T-helper 2 cell treated with Interferon-gamma antibody and Interleukin-4, amounts not matched to agents 5 μg/mL and 100 μg/mL, for 36 hours (primary cell): ENCODE measurements around the gene IMP3.

ENCODE experiments used
- DNase-seq: peaks from one replicate; pipeline ENCODE4 v3.0.0; 2021; ENCODE audit warnings: low spot score
- H3K27ac Mint-ChIP-seq: one replicate; pipeline ENCODE4 v1.8.0; 2021; ENCODE audit warnings: mild to moderate bottlenecking, mixed read lengths
- H3K27me3 Mint-ChIP-seq: one replicate; pipeline ENCODE4 v1.8.0; 2021; ENCODE audit warnings: low read depth, mixed read lengths
- H3K36me3 Mint-ChIP-seq: one replicate; pipeline ENCODE4 v1.8.0; 2021; ENCODE audit warnings: low read depth, mixed read lengths
- H3K4me1 Mint-ChIP-seq: one replicate; pipeline ENCODE4 v1.8.0; 2021; ENCODE audit warnings: low read depth, mixed read lengths
- H3K4me3 Mint-ChIP-seq: one replicate; pipeline ENCODE4 v1.8.0; 2022; ENCODE audit warnings: mild to moderate bottlenecking, moderate library complexity, mixed read lengths
- H3K9me3 Mint-ChIP-seq: one replicate; pipeline ENCODE4 v1.8.0; 2021; ENCODE audit warnings: mixed read lengths

The IMP3 gene

GRCh38 chr15:75677465-75678323, 37.7 kb upstream of the IMP3 start:
- Mint-ChIP-seq H3K27ac (no peak overlapping the region), H3K27me3 (no peaks in the 10 kb centered on the region), H3K4me1 (no peaks in the 10 kb centered on the region), H3K9me3 (no peaks in the 10 kb centered on the region), H3K4me3 (no peak overlapping the region), H3K36me3 (no peaks in the 10 kb centered on the region)
- DNase-seq = no peak

- Mint-ChIP-seq H3K4me1 (no peaks in the 10 kb centered on the region), H3K4me3 (no peak overlapping the region), H3K27ac (no peak overlapping the region), H3K9me3 (no peaks in the 10 kb centered on the region), H3K27me3 (no peaks in the 10 kb centered on the region), H3K36me3 (no peaks in the 10 kb centered on the region)
- no peak for DNase-seq
Observed at GRCh38 chr15:75676688-75677464, 36.9 kb upstream of the IMP3 start.

- H3K36me3 Mint-ChIP-seq = no peaks in the 10 kb centered on the region
- no peak overlapping the region for H3K27ac Mint-ChIP-seq
- H3K4me3 Mint-ChIP-seq = no peak overlapping the region
- no peaks in the 10 kb centered on the region for H3K27me3 Mint-ChIP-seq
- H3K4me1 Mint-ChIP-seq = no peaks in the 10 kb centered on the region
- DNase-seq = no peak
- no peaks in the 10 kb centered on the region for H3K9me3 Mint-ChIP-seq
Observed at GRCh38 chr15:75675579-75676404, 35.8 kb upstream of the IMP3 start.

- Mint-ChIP-seq H3K36me3 (no peaks in the 10 kb centered on the region), H3K4me3 (no peak overlapping the region), H3K27me3 (no peaks in the 10 kb centered on the region), H3K9me3 (no peaks in the 10 kb centered on the region), H3K27ac (no peak overlapping the region), H3K4me1 (no peaks in the 10 kb centered on the region)
- no peak for DNase-seq
Observed at GRCh38 chr15:75674366-75674765, 34.3 kb upstream of the IMP3 start.

DNA sequence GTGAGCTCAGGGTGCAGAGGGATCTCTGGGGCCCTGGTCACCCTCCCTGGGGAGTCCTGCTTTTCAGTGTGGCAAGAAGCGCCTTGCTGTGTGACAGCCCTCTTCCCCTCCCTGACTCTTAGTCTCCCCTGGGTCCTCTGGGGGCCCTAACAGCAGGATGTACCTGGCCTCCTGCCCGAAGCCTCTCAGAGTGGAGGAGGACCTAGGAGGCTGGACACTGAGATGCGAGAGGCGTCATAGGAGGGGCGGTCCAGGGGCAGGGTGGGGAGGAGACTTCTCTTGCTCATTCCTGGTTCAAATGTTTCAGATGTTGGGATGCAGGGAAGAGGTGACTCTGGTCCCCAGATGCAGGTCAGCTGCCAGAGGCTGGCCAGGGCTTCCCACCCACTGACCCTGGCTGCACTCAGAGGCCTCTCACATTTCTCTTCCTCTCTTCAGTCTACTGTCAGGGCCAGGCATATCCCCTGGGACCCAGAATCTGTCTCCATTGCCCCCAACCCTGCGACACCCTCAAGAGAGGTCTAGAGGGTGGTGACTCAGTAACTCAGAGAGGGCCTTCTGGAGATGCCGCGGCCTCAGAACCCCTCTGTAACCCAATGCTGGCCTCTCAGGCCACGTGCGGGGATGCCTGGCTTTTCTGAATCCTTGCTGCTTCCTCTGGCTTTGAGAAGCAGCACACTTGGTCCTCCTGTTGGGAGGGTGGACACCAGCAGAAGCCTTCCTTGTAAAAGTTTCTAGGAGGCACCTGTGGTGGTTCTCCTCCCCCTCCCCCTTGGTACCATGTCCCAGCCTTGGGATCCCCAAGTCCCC, 33.6 kb upstream of the IMP3 start:
- Mint-ChIP-seq H3K36me3 (no peaks in the 10 kb centered on the region), H3K4me3 (no peak overlapping the region), H3K4me1 (no peaks in the 10 kb centered on the region), H3K27ac (no peak overlapping the region), H3K9me3 (no peaks in the 10 kb centered on the region), H3K27me3 (no peaks in the 10 kb centered on the region)
- DNase-seq = no peak

- H3K4me1 Mint-ChIP-seq = no peaks in the 10 kb centered on the region
- no peaks in the 10 kb centered on the region for H3K9me3 Mint-ChIP-seq
- no peaks in the 10 kb centered on the region for H3K27me3 Mint-ChIP-seq
- no peak for DNase-seq
- H3K27ac Mint-ChIP-seq = no peak overlapping the region
- no peaks in the 10 kb centered on the region for H3K36me3 Mint-ChIP-seq
- no peak overlapping the region for H3K4me3 Mint-ChIP-seq
Observed at GRCh38 chr15:75672646-75673425, 32.8 kb upstream of the IMP3 start.

- Mint-ChIP-seq H3K27me3 (no peaks in the 10 kb centered on the region), H3K36me3 (no peaks in the 10 kb centered on the region), H3K27ac (no peak overlapping the region), H3K4me1 (no peaks in the 10 kb centered on the region), H3K9me3 (no peaks in the 10 kb centered on the region), H3K4me3 (no peak overlapping the region)
- DNase-seq = no peak
Observed at GRCh38 chr15:75671730-75672602, 31.9 kb upstream of the IMP3 start.

- Mint-ChIP-seq H3K4me3 (no peak overlapping the region), H3K27me3 (no peaks in the 10 kb centered on the region), H3K9me3 (no peaks in the 10 kb centered on the region), H3K4me1 (no peaks in the 10 kb centered on the region), H3K27ac (no peak overlapping the region), H3K36me3 (no peaks in the 10 kb centered on the region)
- DNase-seq = no peak
Observed at GRCh38 chr15:75669879-75670212, 29.8 kb upstream of the IMP3 start.

GRCh38 chr15:75669191-75669878, 29.3 kb upstream of the IMP3 start:
- Mint-ChIP-seq H3K27ac (no peak overlapping the region), H3K27me3 (no peaks in the 10 kb centered on the region), H3K4me1 (no peaks in the 10 kb centered on the region), H3K9me3 (no peaks in the 10 kb centered on the region), H3K4me3 (no peak overlapping the region), H3K36me3 (no peaks in the 10 kb centered on the region)
- no peak for DNase-seq

- Mint-ChIP-seq H3K4me1 (no peaks in the 10 kb centered on the region), H3K27ac (no peak overlapping the region), H3K9me3 (no peaks in the 10 kb centered on the region), H3K4me3 (no peak overlapping the region), H3K36me3 (no peaks in the 10 kb centered on the region), H3K27me3 (no peaks in the 10 kb centered on the region)
- DNase-seq = no peak
Observed at GRCh38 chr15:75666823-75667501, 26.9 kb upstream of the IMP3 start.

DNA sequence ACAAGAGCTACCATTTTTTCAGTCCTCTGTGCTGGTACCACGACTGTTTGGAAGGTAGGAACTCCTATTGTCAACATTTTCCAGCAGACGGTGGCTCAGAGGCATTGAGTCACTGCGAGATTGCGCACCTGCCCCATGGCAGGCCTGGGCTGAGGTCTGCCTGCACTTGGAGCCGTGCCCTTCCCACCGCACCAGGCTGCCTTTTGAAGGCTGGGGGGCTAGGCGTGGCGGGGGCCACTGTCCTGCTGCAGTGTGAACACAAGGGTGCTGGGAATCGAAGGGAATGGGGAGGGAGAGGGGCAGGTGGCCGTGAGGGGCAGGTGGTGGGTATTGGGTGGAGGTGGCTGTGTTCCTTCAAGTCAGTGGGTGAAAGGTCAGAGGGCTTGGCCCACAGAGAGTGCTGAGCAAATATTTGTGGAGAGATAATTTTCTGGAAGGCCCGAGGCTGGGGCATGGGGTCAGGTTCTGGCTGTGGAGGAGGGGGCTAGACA, 24.0 kb upstream of the IMP3 start:
- H3K9me3 Mint-ChIP-seq = no peaks in the 10 kb centered on the region
- no peak overlapping the region for H3K4me3 Mint-ChIP-seq
- H3K27ac Mint-ChIP-seq = no peak overlapping the region
- H3K36me3 Mint-ChIP-seq = no peaks in the 10 kb centered on the region
- H3K4me1 Mint-ChIP-seq = no peaks in the 10 kb centered on the region
- DNase-seq = no peak
- H3K27me3 Mint-ChIP-seq = no peaks in the 10 kb centered on the region
